Kasumi-1 (cell line): ENCODE measurements around the gene ZNF526.

Experiments
- DNase-seq, 2 experiments: peaks; one replicate each; lab custom pipeline; 2025; lab: John Stamatoyannopoulos, UW

The ZNF526 gene

GRCh38 chr19:42219812-42220750 is at the start of gene ZNF526:
Gene ZNF526 (plus strand): TSS chr19:42220312. CDS start chr19:42224404, 4,092 bp downstream.
- DNase-seq, result peak; percentile 92 to 97

DNA sequence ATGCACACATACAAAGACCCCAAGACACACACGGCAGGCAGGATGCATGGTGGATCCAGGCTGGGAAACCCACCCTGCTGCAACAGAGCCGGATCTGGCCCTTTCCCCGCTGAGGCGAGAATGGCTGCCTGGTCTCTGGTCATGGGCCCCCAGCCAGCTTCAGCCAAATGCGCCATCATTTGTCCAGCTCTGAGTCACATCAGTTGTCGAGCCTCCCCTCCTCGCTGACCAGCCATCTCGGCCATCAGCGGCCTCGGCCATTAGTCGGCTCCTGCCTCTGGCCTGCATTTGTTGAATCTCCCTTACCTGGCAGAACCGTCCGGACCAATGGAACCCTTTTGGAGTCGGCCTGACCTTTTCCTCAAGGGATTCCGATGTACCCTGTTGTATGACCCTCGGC is 49.4 kb upstream of the ZNF526 start:
- no peak for DNase-seq

DNA sequence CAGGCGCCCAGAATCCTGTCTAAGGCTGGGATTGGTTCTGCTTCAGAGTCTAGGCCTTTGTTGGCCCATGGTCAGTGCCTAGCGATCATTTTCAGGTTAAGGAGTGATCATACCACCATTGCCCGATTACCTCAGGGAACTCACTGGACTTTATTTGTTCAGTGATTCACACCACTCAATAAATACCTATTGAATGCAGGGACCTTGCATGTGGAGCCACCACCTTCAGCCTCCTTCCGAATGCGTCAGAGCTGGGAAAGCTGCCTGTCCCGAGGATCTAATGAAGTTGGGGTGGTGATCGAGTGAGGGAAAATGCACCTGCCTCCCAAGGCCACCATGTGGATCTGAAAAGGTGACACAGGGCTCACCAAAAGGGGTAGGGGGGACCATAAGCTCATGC is 47.9 kb upstream of the ZNF526 start:
- DNase-seq, result no peak

DNA sequence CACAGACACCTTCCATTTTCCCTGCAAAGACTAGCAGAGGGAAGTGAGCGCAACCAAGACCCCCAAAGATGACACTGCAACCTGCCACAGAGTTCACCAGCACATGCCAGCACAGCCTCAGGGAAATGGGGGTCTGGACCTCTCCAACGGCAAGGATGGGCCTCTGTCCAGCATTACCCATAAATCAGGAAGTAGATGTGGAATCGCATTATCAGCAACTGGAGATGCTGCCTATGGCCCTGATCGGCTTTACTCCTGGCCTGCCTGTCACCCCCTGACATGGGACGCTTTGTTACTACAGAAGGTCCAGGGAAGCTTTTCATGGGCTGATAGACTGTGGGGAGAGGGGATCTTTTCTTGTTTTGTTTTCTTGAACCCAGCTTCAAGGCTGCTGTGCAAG is 46.4 kb upstream of the ZNF526 start:
- DNase-seq, result no peak

DNA sequence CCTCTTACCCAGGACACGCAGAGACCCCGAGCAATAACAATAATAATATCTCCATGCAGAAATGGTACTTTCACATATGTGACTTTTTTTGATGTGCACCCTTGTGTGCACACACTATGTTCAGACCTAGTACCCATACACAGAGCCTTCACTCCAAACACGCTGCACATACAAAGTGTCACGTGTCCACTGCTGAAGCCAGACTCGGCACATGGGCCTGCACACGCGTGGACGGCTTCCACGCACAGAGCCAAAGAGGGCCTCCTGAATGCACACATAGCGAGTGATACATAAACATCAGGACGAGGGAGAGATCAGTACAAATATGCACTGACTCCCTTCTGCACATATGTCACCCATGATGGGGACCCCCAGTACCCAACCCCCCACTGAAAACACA is 45.9 kb upstream of the ZNF526 start:
- no peak for DNase-seq

DNA sequence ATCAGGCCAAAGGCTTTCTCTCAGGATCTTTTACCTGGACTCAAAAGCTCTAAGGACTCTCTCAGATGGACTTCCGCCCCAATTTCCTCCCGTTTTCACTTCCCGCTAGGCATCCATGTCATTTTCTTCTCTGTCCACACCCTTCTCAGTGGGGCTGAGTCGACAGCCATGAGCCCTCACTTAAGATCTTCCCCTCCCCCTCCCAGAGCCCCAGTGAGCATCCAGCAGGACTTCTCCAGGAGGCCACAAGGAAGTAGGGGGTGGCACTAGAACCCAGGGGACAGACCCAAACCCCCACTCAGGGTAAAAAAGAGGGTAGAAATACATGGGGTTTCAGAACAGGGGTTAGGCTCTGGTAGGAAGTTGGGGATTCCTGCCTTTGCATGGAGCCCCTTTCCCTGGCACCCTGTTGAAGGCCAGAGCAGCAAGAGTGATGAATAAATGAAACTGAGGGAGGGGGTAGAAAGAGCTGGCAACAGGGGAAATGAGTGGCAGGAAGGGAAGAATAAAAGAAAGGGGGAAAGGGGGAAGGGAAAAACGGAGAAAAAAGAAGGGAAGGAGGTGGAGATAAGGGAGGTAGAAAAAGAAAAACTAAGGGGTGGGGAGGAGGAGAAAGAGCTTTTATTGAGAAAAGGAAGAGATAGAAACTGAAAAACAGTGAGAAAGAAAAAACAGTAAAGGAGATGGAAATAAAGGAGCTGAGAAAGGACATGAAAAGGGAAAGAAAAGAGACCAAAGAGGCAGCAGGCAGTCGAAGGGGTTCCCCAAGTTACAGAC is 45.0 kb upstream of the ZNF526 start:
- DNase-seq, result no peak

- no peak for DNase-seq
These were observed 44.0 kb upstream of the ZNF526 start for GRCh38 chr19:42175952-42176648.

- peak in 1 of 2 experiments; percentile 67 for DNase-seq
These were observed 43.5 kb upstream of the ZNF526 start for GRCh38 chr19:42176649-42176989.

DNA sequence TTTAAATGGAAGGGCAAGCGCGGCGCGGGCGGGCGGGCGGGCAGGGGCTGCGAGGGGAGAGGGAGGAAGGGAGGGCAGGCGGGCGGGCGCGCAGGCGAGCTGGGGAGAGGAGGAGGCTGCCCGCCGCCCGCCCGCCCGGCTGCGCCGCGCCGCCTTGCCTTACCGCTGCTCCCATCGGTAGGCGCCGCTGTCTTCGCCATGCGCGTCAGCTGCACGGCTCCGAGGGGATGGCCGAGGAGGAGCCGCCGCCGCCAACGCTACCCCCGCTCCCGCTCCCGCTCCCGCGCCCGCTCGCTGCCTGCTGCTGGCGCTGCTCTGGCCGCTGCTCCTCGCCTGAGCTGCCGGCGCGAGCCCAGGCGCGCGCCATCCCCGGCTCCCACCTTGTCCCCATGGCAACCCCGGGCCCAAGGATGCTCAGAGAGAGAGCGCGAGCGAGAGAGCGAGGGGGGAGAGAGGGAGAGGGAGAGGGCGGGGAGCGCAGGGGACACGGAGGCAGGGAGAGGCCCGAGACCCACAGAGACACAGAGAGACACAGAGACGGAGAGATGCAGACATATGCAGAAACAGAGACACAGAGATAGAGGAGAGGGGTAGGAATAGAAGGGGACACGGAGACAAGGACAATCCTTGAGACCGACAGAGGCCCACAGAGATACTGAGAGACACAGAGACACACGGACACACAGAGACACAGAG is 43.0 kb upstream of the ZNF526 start:
- DNase-seq, result peak; percentile 57 to 67

- DNase-seq, result no peak
These were observed 42.5 kb upstream of the ZNF526 start for GRCh38 chr19:42177686-42178019.

- DNase-seq, result peak in 1 of 2 experiments; percentile 19
These were observed 41.1 kb upstream of the ZNF526 start for GRCh38 chr19:42178791-42179674.

DNA sequence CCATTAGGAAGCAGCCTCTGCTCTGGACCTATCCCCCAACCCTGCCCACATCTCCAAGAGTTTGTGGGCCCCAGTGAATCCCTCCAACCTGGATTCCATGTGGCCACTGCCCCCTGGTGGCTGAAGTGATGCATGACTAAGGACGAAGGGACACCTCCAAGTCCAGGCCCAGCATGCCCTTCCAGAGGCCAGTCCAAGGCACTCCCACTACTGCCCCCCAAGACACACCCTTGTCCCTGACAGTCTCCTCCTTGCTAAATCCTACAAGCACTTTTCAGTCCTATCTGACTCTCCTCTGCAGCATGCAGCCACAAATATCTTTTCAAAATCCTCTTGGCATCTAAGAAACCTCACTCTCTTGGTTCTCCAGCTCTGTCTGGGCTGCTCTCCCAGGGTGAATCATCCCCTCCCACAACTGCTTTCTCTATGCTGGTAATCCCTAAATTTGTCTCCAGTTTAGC is 35.7 kb upstream of the ZNF526 start:
- DNase-seq, result peak; percentile 28 to 66

DNA sequence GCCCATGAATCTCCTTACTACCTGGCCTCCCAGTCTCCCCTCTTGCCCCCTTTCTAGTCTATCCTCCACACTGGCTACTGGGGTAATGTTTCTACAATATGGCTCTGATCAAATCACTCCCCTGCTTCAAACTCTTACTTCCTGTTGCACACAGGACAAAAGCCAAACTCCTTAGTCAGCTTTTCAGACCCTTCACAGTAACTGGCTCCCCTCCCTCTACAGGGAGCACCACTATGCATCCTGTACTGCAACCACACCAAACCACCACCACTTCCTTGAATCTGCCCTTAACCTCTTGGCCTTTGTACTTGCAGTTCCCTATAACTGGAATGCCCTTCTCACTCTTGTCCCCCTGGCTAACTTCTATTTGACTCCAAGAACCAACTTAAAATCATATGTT is 34.8 kb upstream of the ZNF526 start:
- peak; percentile 72 to 75 for DNase-seq

DNA sequence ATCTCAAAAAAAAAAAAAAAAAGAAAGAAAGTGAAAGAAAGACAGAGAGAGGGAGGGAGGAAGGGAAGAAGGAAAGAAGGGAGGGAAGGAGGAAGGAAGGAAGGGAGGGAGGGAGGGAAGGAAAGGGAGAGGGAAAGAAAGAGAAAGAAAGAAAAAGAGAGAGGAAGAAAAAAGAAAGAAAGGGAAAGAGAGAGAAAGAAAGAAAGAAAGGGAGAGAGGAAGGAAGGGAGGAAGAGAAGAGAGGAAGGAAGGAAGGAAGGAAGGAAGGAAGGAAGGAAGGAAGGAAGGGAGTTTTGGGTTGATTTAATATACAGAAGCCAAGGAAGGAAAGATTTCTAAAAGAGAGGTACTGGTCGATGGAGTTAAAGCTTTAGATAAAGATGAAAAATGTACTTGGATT is 31.4 kb upstream of the ZNF526 start:
- no peak for DNase-seq

DNA sequence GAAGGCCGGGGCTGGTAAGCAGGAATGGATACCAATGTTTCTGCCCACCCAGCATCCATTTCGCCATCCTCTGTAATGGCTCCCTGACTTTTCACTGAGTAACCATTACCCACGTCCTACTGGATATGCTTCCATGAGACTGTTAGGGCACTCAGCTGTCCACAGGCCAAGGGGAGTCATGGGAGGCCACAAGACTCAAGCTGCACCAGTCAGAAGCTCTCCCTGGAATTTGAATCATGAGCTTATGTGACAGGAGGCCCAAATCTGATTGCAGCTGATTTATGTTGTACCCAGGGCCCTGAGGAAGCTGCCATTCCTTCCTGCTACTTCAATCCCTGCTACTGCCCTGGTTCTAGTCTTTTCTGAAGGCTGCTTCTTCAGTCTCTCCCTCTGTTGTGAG is 31.0 kb upstream of the ZNF526 start:
- DNase-seq, result no peak

DNA sequence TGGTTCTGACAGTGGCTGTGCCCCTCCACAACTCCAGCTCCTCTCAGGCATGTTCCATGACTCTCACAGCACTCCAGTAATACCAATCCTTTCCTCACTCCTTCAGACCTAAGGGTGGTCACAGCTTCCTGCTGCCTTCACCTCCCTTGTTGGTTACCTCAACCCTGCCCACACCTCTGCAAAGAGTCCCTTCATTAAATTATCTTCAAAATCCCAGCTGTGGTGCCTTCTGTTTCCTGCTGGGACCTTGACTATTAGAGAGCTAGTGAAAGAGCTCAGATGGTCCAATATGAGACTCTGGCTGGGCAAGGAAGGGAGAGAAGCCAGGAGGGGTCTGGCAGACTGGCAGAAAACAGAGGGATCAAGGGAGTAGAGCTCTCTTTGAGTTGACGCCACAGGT is 28.8 kb upstream of the ZNF526 start:
- no peak for DNase-seq

DNA sequence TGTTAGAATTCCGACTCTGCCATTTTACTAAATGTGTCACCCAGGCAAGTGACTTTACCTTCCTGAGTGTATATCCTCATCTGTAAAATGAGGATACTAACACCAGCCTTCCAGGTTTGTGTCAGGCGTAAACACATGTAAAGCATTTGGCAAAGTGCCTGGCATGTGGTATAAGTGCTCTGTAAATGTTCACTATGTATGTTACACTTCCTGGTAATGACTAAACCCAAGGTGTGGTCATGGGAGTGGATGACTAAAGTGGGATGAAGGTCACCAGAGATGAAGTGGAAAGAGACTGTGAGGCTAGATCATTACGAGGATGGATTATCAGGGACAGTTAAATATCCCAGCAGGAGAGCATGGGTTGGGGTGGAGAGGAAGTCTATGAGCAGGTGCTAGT is 28.3 kb upstream of the ZNF526 start:
- DNase-seq, result no peak

DNA sequence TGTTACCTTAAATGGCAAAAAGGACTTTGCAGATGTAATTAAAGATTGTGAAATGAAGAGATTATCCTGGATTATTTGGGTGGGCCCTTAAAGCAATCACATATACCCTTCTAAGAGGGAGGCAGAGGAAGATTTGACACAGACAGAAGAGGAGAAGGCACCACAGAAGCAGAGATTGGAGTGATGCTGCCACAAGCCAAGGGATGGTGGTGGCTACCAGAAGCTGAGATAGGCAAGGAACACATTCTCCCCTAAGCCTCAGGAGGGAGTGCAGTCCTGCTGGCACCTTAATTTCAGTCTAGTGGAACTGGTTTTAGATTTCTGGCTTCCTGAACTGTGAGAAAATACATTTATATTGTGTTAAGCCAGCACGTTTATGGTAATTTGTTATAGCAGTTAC is 26.8 kb upstream of the ZNF526 start:
- DNase-seq, result no peak

- no peak for DNase-seq
These were observed 26.4 kb upstream of the ZNF526 start for GRCh38 chr19:42193706-42194105.

DNA sequence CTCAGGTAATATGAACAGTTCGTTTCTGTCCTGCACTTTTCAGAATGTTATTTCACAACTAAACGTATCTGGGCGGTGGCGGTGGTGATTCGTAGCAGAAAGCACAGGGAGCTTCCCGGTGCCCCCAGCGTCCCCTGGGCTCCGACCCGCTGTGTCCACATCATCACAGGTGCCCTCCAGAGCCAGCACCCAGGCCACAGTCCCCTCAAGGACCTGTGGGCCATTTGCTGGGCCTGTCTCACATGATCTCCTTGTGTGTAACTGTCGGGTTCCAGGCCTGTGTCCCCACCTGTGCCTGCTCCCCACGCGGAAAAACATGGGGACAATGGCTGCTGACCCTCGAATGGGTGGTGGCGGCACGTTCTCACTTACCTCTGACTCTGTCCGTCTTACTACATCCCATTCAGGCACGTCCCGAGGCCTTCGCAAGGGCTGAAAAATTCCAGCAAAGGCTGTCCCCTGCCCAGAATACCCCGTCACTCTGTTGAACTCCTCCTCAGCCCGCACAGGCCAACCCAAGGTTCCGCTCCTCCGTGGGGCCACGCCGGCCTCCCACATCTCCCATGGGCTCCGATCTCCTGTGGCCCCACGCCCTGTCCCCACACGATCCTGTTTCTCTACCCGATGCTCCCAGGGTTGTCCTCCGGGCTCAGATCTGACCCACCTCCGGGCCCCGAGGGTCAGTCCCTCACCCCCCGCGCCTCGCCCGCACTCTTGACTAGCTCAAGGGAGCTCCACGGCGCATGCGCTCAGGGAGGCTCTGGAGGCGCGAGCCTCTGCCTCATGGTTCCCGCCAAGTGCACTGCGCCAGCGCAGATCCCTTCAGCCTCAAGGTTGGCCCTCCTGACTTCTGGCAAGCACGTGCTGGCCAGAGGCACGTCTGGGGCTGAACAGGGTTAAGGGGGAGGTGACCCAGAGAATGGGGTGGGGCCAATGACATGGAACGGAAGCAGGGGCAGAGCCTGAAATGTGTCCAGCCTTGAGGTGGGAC is 23.8 kb upstream of the ZNF526 start:
- DNase-seq, result no peak
